ENCODE measurements around the gene FBXL17.

- TF ChIP-seq ZFP41 (CRISPR knock-in tag; IDR thresholded peaks at IDR 0.05; ENCODE audit: borderline replicate concordance) (no peak), CTCF (CRISPR knock-in tag; IDR thresholded peaks at IDR 0.05) (no peak), CAMTA2 (CRISPR knock-in tag; IDR thresholded peaks at IDR 0.05; ENCODE audit: borderline replicate concordance) (no peak), BCL3 (CRISPR knock-in tag; IDR thresholded peaks at IDR 0.05) (no peak), REST (IDR thresholded peaks at IDR 0.05; ENCODE audit: borderline replicate concordance in 1 of 2, low read depth in 1 of 2, low read length in 2 of 2) (no peak), ESRRA (CRISPR knock-in tag; IDR thresholded peaks at IDR 0.05; ENCODE audit: low read depth) (no peak), GZF1 (CRISPR knock-in tag; IDR thresholded peaks at IDR 0.05) (no peak), MAX (IDR thresholded peaks at IDR 0.05) (no peak), ZNF513 (CRISPR knock-in tag; conservative IDR thresholded peaks at IDR 0.05) (no peak), MYC (CRISPR knock-in tag; IDR thresholded peaks at IDR 0.05; ENCODE audit: borderline replicate concordance) (no peak), ERF (CRISPR knock-in tag; IDR thresholded peaks at IDR 0.05) (no peak), EZH2 (conservative IDR thresholded peaks at IDR 0.05; ENCODE audit: low read depth, low read length) (no peak), UBTF (CRISPR knock-in tag; IDR thresholded peaks at IDR 0.05) (no peak)
Measured at GRCh38 chr5:108384741-108385140, 2.8 kb upstream of the FBXL17 start.
